GM19193 (cell line): Measurements from ENCODE around the gene FOXD1.

Experiments used
- POLR2A ChIP-seq: IDR thresholded peaks from 4 replicates; pipeline ENCODE4 v1.6.1; 2011; ENCODE audit not compliant: insufficient read depth, insufficient read length; ENCODE audit errors: extremely low read depth

The FOXD1 gene

GRCh38 chr5:73448463-73449136 is at the start of gene FOXD1:
FOXD1 (minus strand) TSS chr5:73448777; CDS start chr5:73448362, 415 bp downstream.
- TF ChIP-seq POLR2A: no peak

- no peak for TF ChIP-seq POLR2A
These were observed 49.0 kb upstream of the FOXD1 start for GRCh38 chr5:73497497-73498056.

DNA sequence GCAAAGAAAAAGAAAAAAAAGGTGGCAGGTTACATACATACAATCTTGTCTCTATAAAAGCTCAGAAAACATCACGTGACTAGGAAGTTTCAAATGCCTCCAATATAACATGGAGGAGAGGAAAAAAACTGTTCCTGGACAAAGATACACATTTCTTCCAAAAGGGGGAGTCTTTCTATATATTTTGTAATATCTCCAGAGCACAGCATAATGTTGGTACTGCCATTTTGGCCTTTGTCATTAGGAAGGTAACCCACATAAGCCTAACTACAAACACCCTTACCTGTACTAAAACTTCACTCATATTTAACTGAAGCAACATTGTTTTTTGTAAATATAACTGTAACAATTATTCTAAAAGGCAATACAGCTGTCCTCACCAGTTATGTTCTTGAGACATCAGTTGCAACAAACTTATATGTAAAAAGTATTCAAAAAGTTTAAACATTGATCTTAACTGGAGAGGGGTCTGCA is 48.4 kb upstream of the FOXD1 start:
- TF ChIP-seq POLR2A: no peak

DNA sequence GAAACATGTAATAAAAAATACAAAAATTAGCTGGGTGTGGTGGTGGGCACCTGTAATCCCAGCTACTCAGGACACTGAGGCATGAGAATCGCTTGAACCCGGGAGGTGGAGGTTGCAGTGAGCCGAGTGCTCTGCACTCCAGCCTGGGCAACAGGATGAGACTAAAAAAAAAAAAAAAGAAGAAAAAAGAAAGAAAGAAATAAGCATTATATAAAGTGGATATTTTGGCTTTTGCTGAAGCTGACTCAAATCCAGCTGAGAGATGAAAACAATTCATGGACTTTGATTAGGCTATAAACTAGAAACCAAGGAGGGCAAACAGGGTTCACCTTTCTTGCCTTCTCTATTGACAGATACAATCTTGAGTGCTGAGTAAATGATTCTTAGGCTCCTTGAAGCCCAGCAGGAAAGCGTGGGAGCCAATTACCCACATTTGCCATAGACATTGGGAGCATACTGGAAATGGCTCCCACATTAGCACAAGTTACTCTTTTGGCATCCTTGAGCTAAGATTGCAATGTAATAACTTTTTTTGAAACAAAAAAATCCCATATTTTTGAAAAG is 47.3 kb upstream of the FOXD1 start:
- TF ChIP-seq POLR2A: no peak

- TF ChIP-seq POLR2A: no peak
These were observed 46.1 kb upstream of the FOXD1 start for GRCh38 chr5:73494721-73495120.

DNA sequence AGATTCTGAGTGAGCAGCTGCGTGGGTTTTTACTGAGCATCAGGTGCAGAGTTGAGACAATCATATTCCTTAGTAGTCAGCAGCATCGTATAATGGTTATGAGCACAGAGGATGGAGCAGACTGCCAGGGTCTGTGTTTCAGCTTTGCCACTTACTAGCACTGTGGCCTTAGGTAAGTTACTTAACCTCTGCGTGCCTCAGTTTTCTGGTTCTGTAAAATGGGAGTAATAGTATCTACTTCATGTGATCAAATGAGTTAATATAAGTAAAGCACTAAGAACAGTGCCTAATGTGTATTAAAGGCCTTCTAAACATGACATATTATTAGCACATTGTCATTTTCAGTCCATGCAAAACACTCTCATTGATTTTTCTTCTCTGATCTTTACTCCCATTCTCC is 44.8 kb upstream of the FOXD1 start:
- no peak for TF ChIP-seq POLR2A

DNA sequence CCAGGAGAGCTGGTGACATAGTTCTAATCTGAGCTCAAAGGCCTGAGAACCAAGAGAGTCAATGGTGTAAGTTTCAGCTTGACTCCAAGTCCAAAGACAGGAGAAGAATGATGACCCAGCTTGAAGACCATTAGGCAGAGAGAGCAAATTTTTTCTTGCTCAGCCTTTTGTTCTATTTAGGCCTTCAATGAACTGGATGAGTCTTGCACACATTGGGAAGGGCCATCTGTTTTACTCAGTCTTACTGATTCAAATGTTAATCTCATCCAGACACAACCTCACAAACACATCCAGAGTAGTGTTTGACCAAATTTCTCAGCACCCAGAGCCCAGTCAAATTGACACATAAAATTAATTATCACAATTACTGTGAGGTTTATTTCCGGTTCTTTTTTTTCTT is 42.6 kb upstream of the FOXD1 start:
- no peak for TF ChIP-seq POLR2A

GRCh38 chr5:73490088-73490487 is 41.5 kb upstream of the FOXD1 start:
- TF ChIP-seq POLR2A: no peak

- TF ChIP-seq POLR2A: no peak
These were observed 40.2 kb upstream of the FOXD1 start for GRCh38 chr5:73488806-73489205.

DNA sequence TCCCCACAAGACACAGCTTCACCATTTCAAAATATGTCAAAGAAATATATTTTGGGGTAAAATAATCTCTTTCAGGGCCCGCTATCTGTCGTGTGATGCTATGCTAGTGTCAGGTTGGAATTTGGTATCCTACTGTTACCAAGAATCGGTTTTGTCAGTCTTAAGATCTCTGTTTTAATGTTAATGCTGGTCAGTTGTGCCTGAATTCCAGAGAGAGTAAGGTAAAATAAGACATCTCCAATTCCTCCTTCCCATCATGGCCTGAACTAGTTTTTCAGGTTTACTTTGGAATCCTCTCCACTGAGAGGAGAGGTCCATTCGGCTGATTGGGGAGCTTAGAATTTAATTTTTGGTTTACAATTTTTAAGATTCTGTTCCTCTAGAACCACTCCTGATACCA is 39.2 kb upstream of the FOXD1 start:
- TF ChIP-seq POLR2A: no peak

- no peak for TF ChIP-seq POLR2A
These were observed 37.7 kb upstream of the FOXD1 start for GRCh38 chr5:73486119-73486899.

- TF ChIP-seq POLR2A: no peak
These were observed 37.1 kb upstream of the FOXD1 start for GRCh38 chr5:73485715-73486114.

DNA sequence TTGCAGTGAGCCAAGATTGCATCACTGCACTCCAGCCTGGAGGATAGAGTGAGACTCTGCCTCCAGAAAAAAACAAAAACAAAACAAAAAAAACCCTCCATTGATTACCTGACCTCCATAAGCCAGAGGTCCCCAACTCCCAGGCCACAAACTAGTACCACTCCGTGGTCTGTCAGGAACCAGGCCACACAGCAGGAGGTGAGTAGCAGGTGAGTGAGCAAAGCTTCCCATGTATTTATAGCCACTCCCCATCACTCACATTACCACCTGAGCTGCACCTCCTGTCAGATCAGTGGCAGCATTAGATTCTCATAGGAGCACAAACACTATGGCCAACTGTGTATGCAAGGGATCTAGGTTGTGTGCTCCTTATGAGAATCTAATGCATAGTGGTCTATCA is 35.9 kb upstream of the FOXD1 start:
- TF ChIP-seq POLR2A: no peak

DNA sequence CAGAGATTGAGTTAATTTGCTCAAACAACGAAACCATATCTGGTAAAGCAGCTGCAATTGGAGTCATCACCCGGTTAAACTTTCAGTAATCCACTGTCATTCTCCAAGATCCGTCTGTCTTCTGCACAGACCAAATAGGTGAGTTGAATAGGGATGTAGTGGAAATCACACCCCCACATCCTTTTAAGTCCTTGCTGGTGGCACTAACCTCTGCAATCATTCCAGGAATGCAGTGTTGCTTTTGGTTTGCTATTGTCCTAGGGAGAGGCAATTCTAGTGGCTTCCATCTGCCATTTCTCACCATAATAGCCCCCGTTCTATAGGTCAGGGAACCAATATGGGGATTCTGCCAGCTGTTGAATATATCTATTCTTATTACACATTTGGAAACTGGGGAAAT is 35.1 kb upstream of the FOXD1 start:
- TF ChIP-seq POLR2A: no peak

- no peak for TF ChIP-seq POLR2A
These were observed 34.0 kb upstream of the FOXD1 start for GRCh38 chr5:73482383-73483136.
